A549 (cell line): ENCODE results near the gene BLCAP.

ENCODE experiments used
- RNF2 ChIP-seq: fragments of 200-600 bp; sonication (generic); IDR thresholded peaks from 2 replicates; pipeline ENCODE4 v1.6.1; 2016; ENCODE audit warnings: low read depth, mild to moderate bottlenecking, antibody characterized with exemption, moderate library complexity, borderline replicate concordance
- TFCP2L1 ChIP-seq: fragments of 250-450 bp; sonication (Bioruptor Pico); IDR thresholded peaks from 2 replicates; pipeline ENCODE4 v1.5.0; 2021; ENCODE audit warnings: mild to moderate bottlenecking

GRCh38 chr20:37530696-37531095, 3.0 kb upstream of the BLCAP start:
- no peak for TF ChIP-seq TFCP2L1 (CRISPR knock-in tag)
- no peak for TF ChIP-seq RNF2
